GM12878 (cell line): ENCODE measurements around the gene SNX30. TPM values are rescaled to one million over a fixed set of nuclear protein-coding genes. Genes with fewer than 3 reads are reported as not detected.

Source experiments
- ATAC-seq: fragments of 200-7000 bp; cut with Tn5 transposase; 3 replicates; pipeline ENCODE4 v1.9.1; 2020; ENCODE audit warnings: mild to moderate bottlenecking, moderate library complexity
- BruUV-seq: library from RNA; stranded (reverse); fragments of 400-500 nt; replicated peaks from 2 replicates; lab custom pipeline; 2021; lab: Mats Ljungman, UMichigan
- CTCF ChIA-PET: fragments of 300-600 bp; sonication (Branson Sonifier 250); formaldehyde crosslinking; extraction: SDS; loops from one replicate; lab custom pipeline; 2021; ENCODE audit warnings: inconsistent platforms; lab: Yijun Ruan, JAX
- POLR2A ChIA-PET: fragments of 350-600 bp; formaldehyde crosslinking; extraction: SDS; loops from one replicate; lab custom pipeline; 2021; ENCODE audit warnings: inconsistent platforms; lab: Charles Lee
- RAD21 ChIA-PET: fragments of 300-600 bp; sonication (Branson Sonifier 250); formaldehyde crosslinking; loops from one replicate; lab custom pipeline; 2023; ENCODE audit warnings: antibody characterized with exemption; ENCODE audit not compliant: unreplicated experiment; lab: Charles Lee
- SMC1A ChIA-PET: fragments of 300-600 bp; sonication (Branson Sonifier 250); formaldehyde crosslinking; loops from one replicate; lab custom pipeline; 2023; ENCODE audit not compliant: unreplicated experiment, uncharacterized antibody; lab: Charles Lee
- DNase-seq: peaks from one replicate; pipeline ENCODE4 v3.0.0-alpha.2; 2011; ENCODE audit warnings: low read depth, low spot score
- FAIRE-seq: peaks from 3 replicates; lab custom pipeline; 2011; peaks lifted over from hg19 to GRCh38; lab: Jason Lieb, UNC
- H2AFZ ChIP-seq: 2 replicates; pipeline ENCODE4 v1.6.0; 2011; ENCODE audit warnings: low read depth, low read length, control low read depth; ENCODE audit not compliant: control insufficient read depth
- H3K27ac ChIP-seq: 2 replicates; pipeline ENCODE4 v1.5.1; 2011; ENCODE audit warnings: control low read depth; ENCODE audit not compliant: control insufficient read depth, insufficient read depth
- H3K27me3 ChIP-seq, 2 experiments: replicated peaks in 1 of 2; 2 replicates each; pipeline versions ENCODE4 v1.6.0 to v1.6.1; 2011; ENCODE audit warnings: low read length in 1 of 2; ENCODE audit not compliant: control insufficient read depth in 2 of 2, insufficient read depth in 2 of 2
- H3K36me3 ChIP-seq, 2 experiments: 2 replicates each; pipeline ENCODE4 v1.5.1; 2011; ENCODE audit warnings: low read length in 1 of 2; ENCODE audit not compliant: control insufficient read depth in 2 of 2, insufficient read depth in 2 of 2
- H3K4me1 ChIP-seq: 2 replicates; pipeline ENCODE4 v1.6.1; 2011; ENCODE audit warnings: mild to moderate bottlenecking, low read length, moderate library complexity, mixed read lengths; ENCODE audit not compliant: control insufficient read depth, insufficient read depth
- H3K4me2 ChIP-seq: 2 replicates; pipeline ENCODE4 v1.6.0; 2011; ENCODE audit warnings: control low read depth; ENCODE audit not compliant: control insufficient read depth, insufficient read depth
- H3K4me3 ChIP-seq: fragments of 200-600 bp; sonication (generic); 2 replicates; pipeline ENCODE4 v1.5.1; 2016
- H3K79me2 ChIP-seq: 2 replicates; pipeline ENCODE4 v1.6.0; 2011; ENCODE audit warnings: low read length; ENCODE audit not compliant: control insufficient read depth, insufficient read depth
- H3K9ac ChIP-seq: 2 replicates; pipeline ENCODE4 v1.8.0; 2011; ENCODE audit warnings: low read length, control low read depth, mixed read lengths; ENCODE audit not compliant: control insufficient read depth, insufficient read depth
- H3K9me3 ChIP-seq: replicated peaks from 3 replicates; pipeline ENCODE4 v1.5.1; 2011; ENCODE audit warnings: mild to moderate bottlenecking, low read length; ENCODE audit not compliant: control insufficient read depth, insufficient read depth
- H4K20me1 ChIP-seq: 2 replicates; pipeline ENCODE4 v1.6.0; 2011; ENCODE audit not compliant: control insufficient read depth, insufficient read depth
- CBX5 ChIP-seq: sonication (generic); IDR thresholded peaks from 2 replicates; pipeline ENCODE4 v1.6.1; 2016; ENCODE audit warnings: low read depth, moderate library complexity, mild to moderate bottlenecking, inconsistent platforms
- ESRRA ChIP-seq: IDR thresholded peaks from 2 replicates; pipeline ENCODE4 v1.6.1; 2012; ENCODE audit warnings: mild to moderate bottlenecking, low read length, improper control_type of control experiment
- ETV6 ChIP-seq, 2 experiments: fragments of 450-650 bp in 1 of 2; IDR thresholded peaks in 1 of 2; conservative IDR thresholded peaks in 1 of 2; 2 replicates each; pipeline ENCODE4 v1.6.1; 2014; ENCODE audit warnings: antibody characterized with exemption in 1 of 2, borderline replicate concordance in 1 of 2, low read depth in 1 of 2, mild to moderate bottlenecking in 1 of 2, moderate library complexity in 1 of 2
- GABPA ChIP-seq: IDR thresholded peaks from 2 replicates; pipeline ENCODE4 v1.6.1; 2014; ENCODE audit warnings: antibody characterized with exemption, low read depth, mild to moderate bottlenecking, inconsistent platforms
- HDGF ChIP-seq: fragments of 450-650 bp; IDR thresholded peaks from 2 replicates; pipeline ENCODE4 v1.6.1; 2016; ENCODE audit warnings: antibody characterized with exemption
- JUNB ChIP-seq: IDR thresholded peaks from 2 replicates; pipeline ENCODE4 v1.6.1; 2016; ENCODE audit warnings: antibody characterized with exemption, mild to moderate bottlenecking
- KLF5 ChIP-seq: fragments of 450-650 bp; IDR thresholded peaks from 2 replicates; pipeline ENCODE4 v1.6.1; 2014; ENCODE audit warnings: mild to moderate bottlenecking; ENCODE audit not compliant: partially characterized antibody
- LARP7 ChIP-seq: fragments of 450-650 bp; IDR thresholded peaks from 2 replicates; pipeline ENCODE4 v1.6.1; 2017; ENCODE audit warnings: mild to moderate bottlenecking
- POLR2AphosphoS2 ChIP-seq: IDR thresholded peaks from 2 replicates; pipeline ENCODE4 v1.6.1; 2011; ENCODE audit warnings: low read depth, mild to moderate bottlenecking, low read length, improper control_type of control experiment, moderate library complexity
- POU2F2 ChIP-seq: IDR thresholded peaks from 3 replicates; pipeline ENCODE4 v1.6.1; 2011; ENCODE audit warnings: low read depth, mild to moderate bottlenecking, low read length, borderline replicate concordance
- RAD21 ChIP-seq: IDR thresholded peaks from 2 replicates; pipeline ENCODE4 v1.6.1; 2011; ENCODE audit warnings: mild to moderate bottlenecking, low read depth, low read length, moderate library complexity; ENCODE audit not compliant: insufficient read depth
- RB1 ChIP-seq: fragments of 450-650 bp; formaldehyde crosslinking; IDR thresholded peaks from 2 replicates; pipeline ENCODE4 v1.6.1; 2017; ENCODE audit warnings: mild to moderate bottlenecking, borderline replicate concordance
- WGBS: methylation state at CpG from one replicate; pipeline ENCODE4 v1.1.6; 2016; ENCODE audit warnings: low lambda C conversion rate; ENCODE audit not compliant: insufficient replicate concordance, insufficient coverage; ENCODE audit errors: missing lambda C conversion rate; 5-methylcytosine and 5-hydroxymethylcytosine counted together
- in situ Hi-C: fragments of 300-500 bp; cut with MboI; formaldehyde crosslinking; loops from 9 replicates; pipeline ENCODE4 v1.14.3; 2018; ENCODE audit warnings: mixed read lengths
- intact Hi-C: fragments of 100-400 bp; cut with micrococcal nuclease; formaldehyde crosslinking; loops from one replicate; pipeline ENCODE4 v1.14.2; 2022; ENCODE audit not compliant: unreplicated experiment
- polyA plus RNA-seq, 11 experiments: library from polyadenylated mRNA; depleted of rRNA in 4 of 11; unstranded in 6 of 11; stranded (reverse) in 5 of 11; fragments of >200 nt; fragmentation: Nextera tagmentation in 4 of 11; fragmentation: Illumina TruSeq in 1 of 11; extraction: Ambion mirVana in 4 of 11; extraction: Trizol in 1 of 11; gene quantifications; 1 replicate in 1 of 11; 2 replicates in 10 of 11; pipeline versions ENCODE4 v1.2.1 to v1.2.3, GENCODE V29; 2011 to 2016; ENCODE audit warnings: inconsistent platforms in 2 of 11, missing spikeins in 2 of 11, low read depth in 1 of 11
- total RNA-seq, 4 experiments: library from RNA; depleted of rRNA in 3 of 4; stranded (reverse); fragments of >200 nt in 3 of 4; fragmentation: Illumina TruSeq in 1 of 4; extraction: Trizol in 1 of 4; gene quantifications; 2 replicates each; pipeline versions ENCODE4 v1.2.1 to v1.2.3, GENCODE V29; 2013 to 2021
- TF ChIP-seq, protein P1 (sequence below): fragments of 450-650 bp; IDR thresholded peaks from 2 replicates; pipeline ENCODE4 v1.6.1; 2017; ENCODE audit warnings: mild to moderate bottlenecking, low read depth, inconsistent platforms; ENCODE audit not compliant: poor library complexity, severe bottlenecking
- TF ChIP-seq, protein P2 (sequence below): fragments of 450-650 bp; IDR thresholded peaks from 2 replicates; pipeline ENCODE4 v1.6.1; 2017; ENCODE audit warnings: antibody characterized with exemption, mild to moderate bottlenecking, moderate library complexity

The SNX30 gene
- total and polyA plus RNA-seq, 10 of the 15 experiments (the other 5 are each of a cell fraction or from before 2014, with no cell fraction given), result 0.53 to 4.0 (median 1.5) TPM

DNA sequence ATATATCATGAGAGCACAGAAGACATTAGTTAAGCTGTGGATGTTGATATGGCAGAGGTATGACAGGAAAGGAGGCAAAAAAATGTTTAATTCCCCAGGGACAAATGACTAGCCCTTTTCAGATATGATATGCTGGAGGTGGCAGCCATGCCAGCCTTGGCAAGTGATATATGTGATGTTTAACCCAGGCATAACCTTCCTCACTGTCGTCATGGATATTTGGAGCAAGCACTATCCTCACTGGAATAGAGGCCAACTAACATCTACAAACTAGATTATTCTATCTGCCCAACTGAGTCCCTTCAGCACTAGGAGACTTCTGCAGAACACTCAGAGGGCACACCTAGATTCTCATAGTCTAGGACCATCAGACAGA lies 167.4 kb downstream of the SNX30 start:
- no peak for FAIRE-seq

DNA sequence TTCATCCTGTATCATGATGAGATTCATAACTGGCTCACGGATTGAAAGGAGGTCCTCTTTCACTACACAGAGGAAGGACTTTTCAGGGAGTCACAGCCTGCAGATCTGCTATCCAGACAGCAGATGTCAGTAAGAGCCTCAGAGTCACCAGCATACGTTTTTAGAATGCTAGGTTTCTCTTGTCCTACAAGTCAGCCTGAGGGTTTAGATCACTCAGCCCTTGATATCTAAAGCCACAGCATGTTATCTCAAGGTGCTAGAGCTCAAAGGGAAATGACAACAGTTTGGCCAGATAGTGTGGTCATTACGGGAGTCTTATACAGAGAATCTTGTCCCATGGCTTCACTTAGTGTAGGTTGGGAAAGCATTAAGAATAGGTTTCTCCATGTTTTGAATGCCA lies 171.0 kb downstream of the SNX30 start:
- in situ Hi-C loops (no loop called here), intact Hi-C loops (loop anchor here (10.0 kb wide), 1 partner anchor 733 kb away; no protein-coding TSS in a partner anchor)
- H2AFZ ChIP-seq, result no peak overlapping the region
- ATAC-seq, result peak; percentile 60
- H3K36me3 ChIP-seq, result no peaks in the 10 kb centered on the region
- H3K4me3 ChIP-seq, result no peak overlapping the region
- no peak overlapping the region for H3K9ac ChIP-seq
- SMC1A ChIA-PET, result no interaction called here
- no peaks in the 10 kb centered on the region for H3K4me1 ChIP-seq
- POLR2A ChIA-PET, result no interaction called here
- CTCF ChIA-PET, result interaction anchor here (2.9 kb wide), 1 partner anchor 191 kb away, joined by 12 read pairs; no protein-coding TSS in a partner anchor
- no peak overlapping the region for H3K27ac ChIP-seq
- no peak overlapping the region for H3K4me2 ChIP-seq
- H4K20me1 ChIP-seq, result no peaks in the 10 kb centered on the region
- BruUV-seq, result no TSS peak
- RAD21 ChIA-PET, result no interaction called here
- H3K27me3 ChIP-seq, result no peaks in the 10 kb centered on the region; a peak in 1 of 4 replicates
- DNase-seq, result no peak
- WGBS, result 0% methylated on average over 3 of the region's 3 CpGs
- FAIRE-seq, result peak; percentile 94
- no peaks in the 10 kb centered on the region for H3K79me2 ChIP-seq
- no peaks in the 10 kb centered on the region; the same call in 2 of the 3 replicates for H3K9me3 ChIP-seq
- TF ChIP-seq GABPA (no peak), POLR2AphosphoS2 (no peak), JUNB (no peak), HDGF (no peak), KLF5 (no peak), ESRRA (no peak), RAD21 (peak; percentile 58), ETV6 (conservative IDR thresholded peaks at IDR 0.05 in 1 of 2, IDR thresholded peaks at IDR 0.05 in 1 of 2; ENCODE audit: borderline replicate concordance in 1 of 2, low read depth in 1 of 2) (no peak)
- TF ChIP-seq, protein P1, sequence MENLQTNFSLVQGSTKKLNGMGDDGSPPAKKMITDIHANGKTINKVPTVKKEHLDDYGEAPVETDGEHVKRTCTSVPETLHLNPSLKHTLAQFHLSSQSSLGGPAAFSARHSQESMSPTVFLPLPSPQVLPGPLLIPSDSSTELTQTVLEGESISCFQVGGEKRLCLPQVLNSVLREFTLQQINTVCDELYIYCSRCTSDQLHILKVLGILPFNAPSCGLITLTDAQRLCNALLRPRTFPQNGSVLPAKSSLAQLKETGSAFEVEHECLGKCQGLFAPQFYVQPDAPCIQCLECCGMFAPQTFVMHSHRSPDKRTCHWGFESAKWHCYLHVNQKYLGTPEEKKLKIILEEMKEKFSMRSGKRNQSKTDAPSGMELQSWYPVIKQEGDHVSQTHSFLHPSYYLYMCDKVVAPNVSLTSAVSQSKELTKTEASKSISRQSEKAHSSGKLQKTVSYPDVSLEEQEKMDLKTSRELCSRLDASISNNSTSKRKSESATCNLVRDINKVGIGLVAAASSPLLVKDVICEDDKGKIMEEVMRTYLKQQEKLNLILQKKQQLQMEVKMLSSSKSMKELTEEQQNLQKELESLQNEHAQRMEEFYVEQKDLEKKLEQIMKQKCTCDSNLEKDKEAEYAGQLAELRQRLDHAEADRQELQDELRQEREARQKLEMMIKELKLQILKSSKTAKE, result no peak
- TF ChIP-seq, protein P2, sequence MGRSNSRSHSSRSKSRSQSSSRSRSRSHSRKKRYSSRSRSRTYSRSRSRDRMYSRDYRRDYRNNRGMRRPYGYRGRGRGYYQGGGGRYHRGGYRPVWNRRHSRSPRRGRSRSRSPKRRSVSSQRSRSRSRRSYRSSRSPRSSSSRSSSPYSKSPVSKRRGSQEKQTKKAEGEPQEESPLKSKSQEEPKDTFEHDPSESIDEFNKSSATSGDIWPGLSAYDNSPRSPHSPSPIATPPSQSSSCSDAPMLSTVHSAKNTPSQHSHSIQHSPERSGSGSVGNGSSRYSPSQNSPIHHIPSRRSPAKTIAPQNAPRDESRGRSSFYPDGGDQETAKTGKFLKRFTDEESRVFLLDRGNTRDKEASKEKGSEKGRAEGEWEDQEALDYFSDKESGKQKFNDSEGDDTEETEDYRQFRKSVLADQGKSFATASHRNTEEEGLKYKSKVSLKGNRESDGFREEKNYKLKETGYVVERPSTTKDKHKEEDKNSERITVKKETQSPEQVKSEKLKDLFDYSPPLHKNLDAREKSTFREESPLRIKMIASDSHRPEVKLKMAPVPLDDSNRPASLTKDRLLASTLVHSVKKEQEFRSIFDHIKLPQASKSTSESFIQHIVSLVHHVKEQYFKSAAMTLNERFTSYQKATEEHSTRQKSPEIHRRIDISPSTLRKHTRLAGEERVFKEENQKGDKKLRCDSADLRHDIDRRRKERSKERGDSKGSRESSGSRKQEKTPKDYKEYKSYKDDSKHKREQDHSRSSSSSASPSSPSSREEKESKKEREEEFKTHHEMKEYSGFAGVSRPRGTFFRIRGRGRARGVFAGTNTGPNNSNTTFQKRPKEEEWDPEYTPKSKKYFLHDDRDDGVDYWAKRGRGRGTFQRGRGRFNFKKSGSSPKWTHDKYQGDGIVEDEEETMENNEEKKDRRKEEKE, result no peak

More for the DNA sequence above, 167.4 kb downstream of the SNX30 start:
- BruUV-seq, result no TSS peak
- H4K20me1 ChIP-seq, result no peaks in the 10 kb centered on the region
- intact Hi-C loops (no loop called here), in situ Hi-C loops (no loop called here)
- TF ChIP-seq RB1, result no peak
- TF ChIP-seq POU2F2, result no peak
- TF ChIP-seq LARP7, result no peak
- TF ChIP-seq CBX5, result no peak
- no peaks in the 10 kb centered on the region for H3K9me3 ChIP-seq
- no peak overlapping the region for H3K4me2 ChIP-seq
- H3K36me3 ChIP-seq, result no peaks in the 10 kb centered on the region
- H2AFZ ChIP-seq, result no peak overlapping the region
- ChIA-PET POLR2A (no interaction called here), CTCF (interaction anchor here (2.0 to 2.4 kb wide), 2 partner anchors 15 to 194 kb away, joined by 5 to 9 read pairs; no protein-coding TSS in a partner anchor), RAD21 (no interaction called here), SMC1A (no interaction called here)
- H3K79me2 ChIP-seq, result no peaks in the 10 kb centered on the region
- ATAC-seq (no peak), DNase-seq (no peak)
- H3K4me1 ChIP-seq, result no peaks in the 10 kb centered on the region
- H3K27me3 ChIP-seq, result no peaks in the 10 kb centered on the region; a peak in 1 of 4 replicates
- H3K27ac ChIP-seq, result no peak overlapping the region
- H3K9ac ChIP-seq, result no peak overlapping the region
- H3K4me3 ChIP-seq, result no peak overlapping the region
- 0% methylated on average over 1 of the region's 1 CpG for WGBS
